WERI-Rb-1 (cell line): ENCODE measurements around the gene RPAP2.
"Not testable (repeated sequence)": the region's sequence is repeated elsewhere in the genome, so short reads cannot be mapped to it uniquely, and the experiment has no call there.

Source experiments
- DNase-seq: peaks from one replicate; pipeline ENCODE4 v3.0.0-alpha.2; 2020
- H3K27ac ChIP-seq: fragments of 250-450 bp; sonication (Bioruptor Pico); 2 replicates; pipeline ENCODE4 v1.5.1; 2020; ENCODE audit warnings: mild to moderate bottlenecking, moderate library complexity
- H3K27me3 ChIP-seq: fragments of 250-450 bp; sonication (Bioruptor Pico); 2 replicates; pipeline ENCODE4 v1.5.1; 2021; ENCODE audit warnings: mild to moderate bottlenecking, low read depth, moderate library complexity; ENCODE audit not compliant: insufficient read depth, severe bottlenecking
- H3K36me3 ChIP-seq: fragments of 250-450 bp; sonication (Bioruptor Pico); 2 replicates; pipeline ENCODE4 v1.5.1; 2020; ENCODE audit warnings: mild to moderate bottlenecking, moderate library complexity
- H3K4me3 ChIP-seq: 2 replicates; pipeline ENCODE4 v1.5.1; 2011; ENCODE audit warnings: low read depth, mild to moderate bottlenecking, control low read depth, low read length
- H3K9me3 ChIP-seq: fragments of 250-450 bp; sonication (Bioruptor Pico); 2 replicates; pipeline ENCODE4 v1.5.1; 2021; ENCODE audit warnings: mild to moderate bottlenecking, moderate library complexity; ENCODE audit not compliant: severe bottlenecking
- CTCF ChIP-seq: IDR thresholded peaks from 2 replicates; pipeline ENCODE4 v1.5.1; 2011; ENCODE audit warnings: low read depth, mild to moderate bottlenecking, control low read depth, inconsistent platforms, low read length

The RPAP2 gene

GRCh38 chr1:92424381-92424780 lies 125.5 kb downstream of the RPAP2 start:
- no peak for DNase-seq

DNA sequence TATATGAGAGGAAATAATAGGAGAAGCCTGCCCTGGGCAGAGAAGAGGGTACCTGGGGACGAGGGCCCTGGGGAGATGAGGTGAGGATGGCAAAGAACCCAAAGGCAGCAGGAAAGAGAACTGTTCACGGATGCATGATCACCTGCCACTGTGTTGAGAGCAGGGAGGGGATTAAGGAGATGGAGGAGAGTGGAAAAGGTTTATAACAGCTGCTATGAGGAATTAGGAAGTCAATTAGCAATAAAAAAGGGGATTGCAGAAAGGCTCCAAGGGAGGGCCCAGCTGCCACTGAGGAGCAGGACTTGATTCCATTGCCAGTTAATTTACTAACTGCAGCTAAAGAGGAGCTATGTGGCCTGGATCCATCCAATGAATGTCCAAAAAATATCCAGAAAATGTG lies 126.8 kb downstream of the RPAP2 start:
- DNase-seq, result peak; percentile 70
- Histone ChIP-seq H3K4me3 (no peak overlapping the region), H3K36me3 (no peaks in the 10 kb centered on the region), H3K27ac (no peak overlapping the region), H3K9me3 (no peaks in the 10 kb centered on the region), H3K27me3 (no peaks in the 10 kb centered on the region)
- no peak for TF ChIP-seq CTCF

More at GRCh38 chr1:92424381-92424780, 125.5 kb downstream of the RPAP2 start:
- Histone ChIP-seq H3K27me3 (no peaks in the 10 kb centered on the region), H3K27ac (no peak overlapping the region), H3K9me3 (no peaks in the 10 kb centered on the region), H3K36me3 (no peaks in the 10 kb centered on the region), H3K4me3 (no peak overlapping the region)
- no peak for TF ChIP-seq CTCF

DNA sequence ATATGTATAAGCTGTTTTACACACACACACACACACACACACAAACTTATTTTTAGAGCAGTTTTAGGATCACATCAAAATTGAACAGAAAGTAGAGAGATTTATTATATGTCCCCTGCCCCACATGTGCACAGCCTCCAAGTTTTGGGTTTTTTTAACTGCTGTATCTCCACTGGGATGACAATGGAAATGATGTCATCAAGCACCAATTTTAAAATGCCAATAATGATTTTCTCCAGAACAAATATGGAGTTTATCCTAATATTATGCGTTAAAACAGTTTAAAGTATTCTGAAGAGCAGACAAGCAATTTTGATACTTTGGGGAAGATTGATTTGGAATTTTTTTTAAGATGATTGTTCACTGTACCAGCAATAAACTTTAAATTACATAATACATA lies 131.2 kb downstream of the RPAP2 start:
- Histone ChIP-seq H3K9me3 (no peaks in the 10 kb centered on the region), H3K36me3 (no peaks in the 10 kb centered on the region), H3K4me3 (no peak overlapping the region), H3K27me3 (no peaks in the 10 kb centered on the region), H3K27ac (no peak overlapping the region)
- TF ChIP-seq CTCF, result no peak
- DNase-seq, result no peak

- not testable (repeated sequence) for H3K36me3 ChIP-seq, DNase-seq, H3K27me3 ChIP-seq, H3K9me3 ChIP-seq, H3K4me3 ChIP-seq, H3K27ac ChIP-seq
Observed at GRCh38 chr1:92434572-92434971, 135.7 kb downstream of the RPAP2 start.

DNA sequence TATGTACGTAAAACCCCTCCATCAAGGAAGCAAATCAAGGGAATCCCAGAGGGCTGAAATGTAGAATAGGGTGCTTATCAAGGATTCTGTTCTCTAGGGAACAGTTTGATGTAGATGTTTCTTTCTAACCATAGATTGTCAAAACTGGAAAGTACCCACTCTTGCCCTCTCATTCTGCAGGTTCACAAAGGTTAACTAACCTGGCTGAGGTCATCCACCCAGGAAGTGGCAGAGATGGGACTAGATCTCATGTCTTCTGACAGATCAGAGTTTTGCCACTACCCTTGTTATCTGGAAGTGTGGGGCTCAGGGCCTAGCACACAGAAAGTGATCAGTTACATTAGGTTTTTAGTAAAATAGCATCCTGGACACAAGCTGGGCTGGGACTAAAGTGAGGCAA lies 140.4 kb downstream of the RPAP2 start:
- Histone ChIP-seq H3K4me3 (no peak overlapping the region), H3K36me3 (no peaks in the 10 kb centered on the region), H3K9me3 (peaks cover 4% of the 10 kb centered on the region), H3K27me3 (no peaks in the 10 kb centered on the region), H3K27ac (no peak overlapping the region)
- DNase-seq, result no peak
- no peak for TF ChIP-seq CTCF

GRCh38 chr1:92441316-92441696 lies 142.4 kb downstream of the RPAP2 start:
- H3K4me3 ChIP-seq, result no peak overlapping the region
- H3K9me3 ChIP-seq, result no peaks in the 10 kb centered on the region
- H3K27ac ChIP-seq, result no peak overlapping the region
- H3K27me3 ChIP-seq, result no peaks in the 10 kb centered on the region
- no peaks in the 10 kb centered on the region for H3K36me3 ChIP-seq
- TF ChIP-seq CTCF, result no peak
- no peak for DNase-seq
